Thyroid gland (tissue), 4 donors: ENCODE measurements around the gene PTPRN2.

Experiments used
- CTCF ChIP-seq, 6 experiments: fragments of 200-600 bp in 3 of 6; fragments of 450-650 bp in 3 of 6; sonication (generic) in 3 of 6; IDR thresholded peaks; one replicate each; pipeline ENCODE4 v1.5.1; 2016 to 2019; ENCODE audit warnings: antibody characterized with exemption in 6 of 6, mild to moderate bottlenecking in 2 of 6, inconsistent platforms in 1 of 6, moderate library complexity in 1 of 6
- POLR2A ChIP-seq, 2 donors: fragments of 450-650 bp; IDR thresholded peaks; one replicate each; pipeline ENCODE4 v1.6.1; 2017; ENCODE audit warnings: antibody characterized with exemption in 2 of 2, mild to moderate bottlenecking in 2 of 2, moderate library complexity in 1 of 2

- TF ChIP-seq CTCF (IDR thresholded peaks at IDR 0.05), result no peak
- TF ChIP-seq POLR2A (IDR thresholded peaks at IDR 0.05), result no peak
Measured at GRCh38 chr7:157864911-157865310, 722.7 kb downstream of the PTPRN2 start.
